ENCODE results near the gene CACNA2D1. TPM values are rescaled to one million over a fixed set of nuclear protein-coding genes. Genes with fewer than 3 reads are reported as not detected.

CACNA2D1 gene
- total RNA-seq, 1 donor from 2014 or later = 197 TPM

GRCh38 chr7:82293467-82293866, 150.1 kb downstream of the CACNA2D1 start:
- FAIRE-seq = no peak
- no peak for DNase-seq (ENCODE audit: low spot score in 2 of 2)

- no peak for FAIRE-seq
- DNase-seq (ENCODE audit: low spot score in 2 of 2) = no peak
Observed at GRCh38 chr7:82291931-82292330, 151.6 kb downstream of the CACNA2D1 start.

DNA sequence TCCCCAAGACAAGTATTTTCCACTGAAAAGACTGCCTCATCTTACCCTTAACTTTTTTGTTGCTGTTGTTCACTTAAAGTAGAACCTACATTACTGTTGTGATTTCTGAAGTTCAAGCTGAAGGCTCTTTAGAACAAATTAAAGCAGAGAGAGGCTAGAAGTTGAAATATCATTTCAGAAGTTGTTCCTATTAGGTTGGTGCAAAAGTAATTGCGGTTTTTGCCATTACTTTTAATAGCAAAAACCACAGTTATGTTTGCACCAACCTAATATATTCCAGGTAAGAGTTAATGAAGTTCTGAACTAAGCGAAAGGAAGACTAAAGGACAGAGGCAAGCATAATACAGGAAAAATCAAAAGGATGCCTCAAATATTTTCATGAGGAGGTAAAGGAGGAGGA, 153.7 kb downstream of the CACNA2D1 start:
- no peak for DNase-seq (ENCODE audit: low spot score in 2 of 2)
- FAIRE-seq = no peak

DNA sequence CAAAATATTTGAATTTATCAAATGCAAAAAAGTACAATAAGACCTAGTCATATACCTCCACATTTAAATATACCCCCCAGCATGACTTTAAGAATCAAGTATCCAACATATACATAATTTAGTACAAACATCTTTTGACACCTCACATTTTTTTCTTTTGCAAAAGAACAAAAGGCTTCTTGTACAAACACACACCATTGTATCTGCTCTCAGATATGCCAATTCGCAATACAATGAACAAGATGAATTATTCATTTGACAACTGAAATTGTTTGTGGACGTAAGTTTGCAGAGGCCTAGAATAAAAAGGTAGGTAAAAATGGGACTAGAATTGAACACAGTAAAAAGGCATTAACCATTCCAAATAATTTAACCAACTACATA, 154.4 kb downstream of the CACNA2D1 start:
- FAIRE-seq (peak; percentile 82), DNase-seq (ENCODE audit: low spot score in 2 of 2) (no peak)

DNA sequence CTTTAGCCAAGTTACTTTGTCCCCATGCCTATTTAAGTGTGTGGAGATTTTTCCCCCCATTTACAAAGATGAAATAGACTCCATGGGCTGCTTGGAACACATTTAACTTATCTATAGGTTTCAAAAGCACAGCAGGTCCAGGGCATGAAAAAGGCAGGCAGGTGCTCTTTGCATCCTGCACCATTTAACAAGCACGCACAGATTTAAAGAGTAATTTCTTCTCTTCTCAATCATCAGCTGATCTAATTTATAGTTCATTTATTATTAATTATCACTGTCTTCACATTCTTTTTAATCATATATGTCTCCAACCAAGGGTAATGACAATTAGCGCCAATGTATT, 156.8 kb downstream of the CACNA2D1 start:
- DNase-seq (ENCODE audit: low spot score in 2 of 2) (no peak), FAIRE-seq (no peak)

DNA sequence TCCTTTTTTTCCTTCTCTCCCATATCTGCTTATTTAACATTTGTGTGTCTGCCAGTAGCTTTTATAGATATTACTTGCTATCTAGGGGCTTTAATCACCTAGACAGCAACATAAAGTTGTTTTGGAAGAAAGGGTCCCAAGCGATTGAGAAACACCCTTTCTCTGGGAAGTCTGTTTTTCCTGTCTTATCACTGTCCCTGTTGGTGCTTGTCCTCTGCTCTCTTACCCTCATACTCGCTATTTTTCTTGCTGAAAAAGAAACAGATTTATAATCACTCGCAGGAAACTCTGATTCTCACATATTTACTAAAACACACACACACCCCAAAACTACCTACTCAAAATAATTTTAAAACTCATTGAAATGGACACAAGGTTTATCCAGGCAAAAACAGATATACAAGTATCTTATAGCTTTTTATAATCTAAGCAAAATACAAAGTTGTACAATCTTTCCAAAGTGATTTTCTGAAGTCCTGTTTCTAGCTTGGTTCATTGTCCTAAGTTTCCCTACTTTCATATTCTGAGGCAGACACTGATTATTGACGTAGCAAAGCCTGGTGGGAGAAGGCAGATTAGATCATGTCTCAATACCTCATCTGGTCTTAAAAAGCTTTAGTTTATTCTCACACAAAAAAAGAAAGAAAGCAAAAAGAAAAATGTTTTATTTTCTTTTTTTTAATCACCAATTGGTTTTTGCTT, 157.3 kb downstream of the CACNA2D1 start:
- FAIRE-seq (peak; percentile 24), DNase-seq (ENCODE audit: low spot score in 2 of 2) (no peak)

- FAIRE-seq = no peak
- DNase-seq (ENCODE audit: low spot score in 2 of 2) = no peak
Observed at GRCh38 chr7:82284936-82285519, 158.5 kb downstream of the CACNA2D1 start.

DNA sequence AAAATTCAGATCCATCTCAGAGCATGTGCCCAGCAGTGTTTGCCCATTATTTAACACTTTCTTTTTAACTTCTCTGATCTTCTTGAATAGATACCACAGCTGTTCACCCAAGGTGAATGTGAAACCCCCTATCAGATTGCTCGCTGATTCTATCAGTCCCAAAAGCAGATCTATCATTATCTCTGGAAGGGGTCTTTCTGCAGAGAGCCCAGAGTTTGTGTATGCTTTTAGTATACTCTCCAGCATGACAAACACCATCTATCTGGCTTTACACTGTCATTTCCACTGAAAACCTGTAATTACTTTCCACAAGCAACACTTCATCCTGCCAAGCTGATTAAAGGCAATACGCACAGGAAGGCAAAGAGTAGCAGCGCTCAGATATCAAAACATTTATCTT, 168.2 kb downstream of the CACNA2D1 start:
- no peak for FAIRE-seq
- DNase-seq (ENCODE audit: low spot score in 2 of 2) = no peak

- DNase-seq (ENCODE audit: low spot score in 2 of 2) (no peak), FAIRE-seq (no peak)
Observed at GRCh38 chr7:82274681-82275080, 168.9 kb downstream of the CACNA2D1 start.

DNA sequence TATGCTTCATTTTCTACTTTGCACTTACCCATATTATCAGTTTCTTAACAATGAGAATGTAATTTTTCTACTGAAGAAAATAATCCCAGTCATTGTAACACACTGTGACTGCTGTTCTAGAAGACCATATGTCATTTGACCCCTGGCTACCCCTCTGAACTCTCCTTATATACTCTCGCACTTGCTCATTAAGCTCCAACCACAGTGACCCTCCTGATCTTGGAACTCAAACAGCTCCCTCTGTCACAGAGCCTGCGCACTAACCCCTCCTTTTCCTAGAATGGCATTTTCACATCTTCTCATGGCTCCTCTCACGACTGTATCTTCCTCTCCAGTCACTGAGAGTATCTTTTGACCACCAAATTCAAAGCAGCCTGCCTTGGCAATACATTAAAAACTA, 169.7 kb downstream of the CACNA2D1 start:
- FAIRE-seq = no peak
- DNase-seq (ENCODE audit: low spot score in 2 of 2) = no peak

DNA sequence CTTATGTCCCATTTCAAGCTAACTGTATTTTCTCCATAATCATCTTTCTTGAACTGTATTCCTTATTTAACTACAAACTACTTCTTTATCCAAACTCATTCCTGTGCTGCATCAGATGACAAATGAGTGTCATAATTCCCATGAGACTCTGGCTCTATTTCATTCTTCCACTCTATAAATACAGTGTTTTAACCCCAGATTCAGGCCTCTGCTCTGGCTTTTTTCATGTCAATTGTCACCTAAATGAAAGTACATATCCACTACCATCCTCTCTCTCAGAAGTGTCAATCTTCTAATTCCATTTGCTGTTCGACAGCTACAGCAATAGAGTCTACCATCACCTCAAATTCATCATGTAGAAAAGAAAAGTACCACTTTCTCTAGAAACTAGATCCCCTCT, 172.7 kb downstream of the CACNA2D1 start:
- DNase-seq (ENCODE audit: low spot score in 2 of 2) = no peak

GRCh38 chr7:82268632-82269031, 174.9 kb downstream of the CACNA2D1 start:
- DNase-seq (ENCODE audit: low spot score in 2 of 2) (no peak), FAIRE-seq (no peak)

More for the DNA sequence above, 172.7 kb downstream of the CACNA2D1 start:
- no peak for FAIRE-seq

DNA sequence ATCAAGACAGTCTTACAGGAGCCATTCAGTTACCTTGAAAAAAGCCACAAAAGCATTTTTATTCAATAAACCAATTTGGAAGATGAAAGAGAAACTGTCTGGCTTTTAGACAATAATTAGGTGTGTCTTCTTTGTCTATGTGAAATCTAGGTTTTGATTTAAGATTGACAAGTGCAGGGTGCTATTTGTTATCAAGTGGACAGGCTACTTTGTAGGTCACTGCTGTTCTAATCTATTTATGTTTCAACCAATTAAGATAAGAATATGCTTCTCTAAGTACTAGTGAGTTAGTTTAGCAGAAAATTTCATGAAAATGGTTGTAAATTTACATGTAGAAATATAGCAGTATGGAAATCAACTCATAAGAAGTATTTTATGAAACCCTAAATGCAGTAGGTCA, 177.5 kb downstream of the CACNA2D1 start:
- FAIRE-seq (no peak), DNase-seq (ENCODE audit: low spot score in 2 of 2) (no peak)

DNA sequence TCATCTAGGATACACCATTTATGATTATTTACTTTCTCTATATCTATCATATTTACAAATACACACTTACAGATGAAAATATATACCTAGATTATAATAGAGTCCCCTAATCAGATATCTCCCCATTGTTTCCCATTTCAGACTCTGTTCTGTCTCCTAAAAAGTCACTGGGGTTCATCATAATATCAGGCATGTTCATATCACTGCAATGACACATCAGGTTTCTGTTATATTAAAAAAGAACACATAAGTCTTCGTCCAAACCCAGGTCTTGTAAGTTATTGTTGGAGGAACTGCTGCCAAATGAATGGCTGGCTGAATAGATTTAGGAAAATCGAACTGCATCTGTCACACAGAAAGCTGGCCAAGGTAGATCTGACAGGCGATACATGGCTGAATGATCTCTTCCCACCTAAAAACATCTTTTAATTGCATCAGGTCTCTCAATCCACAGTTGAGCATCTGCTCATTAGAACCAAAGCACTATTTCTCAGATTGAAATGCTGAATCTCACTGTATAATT, 178.7 kb downstream of the CACNA2D1 start:
- no peak for FAIRE-seq

GRCh38 chr7:82263920-82264782, 179.4 kb downstream of the CACNA2D1 start:
- no peak for DNase-seq (ENCODE audit: low spot score in 2 of 2)
- no peak for FAIRE-seq

More for the DNA sequence above, 178.7 kb downstream of the CACNA2D1 start:
- DNase-seq (ENCODE audit: low spot score in 2 of 2) = no peak

DNA sequence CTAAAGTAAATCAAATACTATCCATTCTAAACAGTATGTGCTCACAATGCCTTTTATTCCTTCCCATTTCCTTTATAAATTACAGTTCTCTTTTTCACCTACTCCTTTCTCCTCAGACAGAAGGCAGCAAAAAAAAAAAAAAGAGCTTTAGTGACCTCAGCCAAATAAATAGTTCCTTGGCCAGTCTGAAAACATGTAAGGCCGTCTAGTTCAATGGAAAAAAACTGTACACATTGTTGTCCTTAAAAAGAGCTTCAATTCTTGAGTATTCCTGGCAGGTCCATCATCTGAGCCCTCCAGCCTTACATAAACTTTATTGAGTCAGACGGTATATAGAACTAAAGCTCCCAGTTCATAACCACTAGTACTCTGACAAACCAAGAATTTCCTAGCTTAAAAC, 185.4 kb downstream of the CACNA2D1 start:
- DNase-seq (ENCODE audit: low spot score in 2 of 2) (no peak), FAIRE-seq (no peak)

- DNase-seq (ENCODE audit: low spot score in 2 of 2) = peak in 1 of 2 donors; percentile 18
- no peak for FAIRE-seq
Observed at GRCh38 chr7:82257118-82257695, 186.4 kb downstream of the CACNA2D1 start.

DNA sequence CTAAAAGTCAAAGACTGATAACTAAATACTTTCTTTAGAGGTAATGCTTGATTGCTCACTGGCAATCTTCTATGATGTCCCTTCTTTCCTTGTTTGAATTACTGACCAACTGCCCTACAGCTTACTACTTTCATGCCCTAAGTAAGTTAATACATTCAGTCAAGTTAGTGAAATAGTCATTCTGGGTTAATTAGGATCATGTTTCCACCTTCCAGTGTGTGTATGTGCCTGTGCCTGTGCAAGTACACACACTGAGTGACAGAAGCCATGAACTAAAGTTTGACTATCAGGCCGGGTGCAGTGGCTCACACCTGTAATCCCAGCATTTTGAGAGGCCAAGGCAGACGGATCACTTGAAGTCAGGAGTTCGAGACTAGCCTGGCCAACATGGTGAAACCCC, 187.9 kb downstream of the CACNA2D1 start:
- no peak for FAIRE-seq

DNA sequence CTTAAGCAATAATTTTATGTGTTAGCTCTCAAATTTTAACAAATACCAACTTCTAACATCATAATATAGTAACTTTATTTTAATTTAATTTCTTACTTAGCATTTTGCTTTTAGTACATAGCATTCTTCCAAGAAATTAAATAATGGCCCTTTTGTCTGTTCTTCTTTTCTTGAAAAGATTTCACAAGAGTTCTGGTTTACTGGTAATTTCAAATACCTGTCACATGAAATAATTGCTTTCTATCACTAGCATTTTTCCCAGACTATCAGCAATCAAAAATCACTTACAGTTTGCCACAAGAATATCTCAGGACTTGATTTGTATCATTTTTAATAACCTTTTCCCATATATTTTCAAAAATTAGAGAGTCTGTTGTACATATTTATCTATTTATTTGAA, 193.0 kb downstream of the CACNA2D1 start:
- FAIRE-seq (no peak), DNase-seq (ENCODE audit: low spot score in 2 of 2) (no peak)

More for the DNA sequence above, 187.9 kb downstream of the CACNA2D1 start:
- DNase-seq (ENCODE audit: low spot score in 2 of 2) = no peak

- no peak for FAIRE-seq
- DNase-seq (ENCODE audit: low spot score in 2 of 2) = no peak
Observed at GRCh38 chr7:82249979-82250378, 193.6 kb downstream of the CACNA2D1 start.
